Mesendoderm (in vitro differentiated cells): ENCODE measurements around the gene MRPL43. TPM values are rescaled to one million over a fixed set of nuclear protein-coding genes. Genes with fewer than 3 reads are reported as not detected.

Experiments
- DNase-seq: peaks from one replicate; pipeline ENCODE4 v3.0.0; 2013
- H2AK5ac ChIP-seq: 2 replicates; pipeline ENCODE4 v1.6.1; 2013; ENCODE audit warnings: low read length, inconsistent platforms
- H2BK120ac ChIP-seq: 2 replicates; pipeline ENCODE4 v1.6.1; 2013; ENCODE audit warnings: low read depth, mild to moderate bottlenecking, low read length, moderate library complexity, mixed read lengths
- H2BK15ac ChIP-seq: replicated peaks from 2 replicates; pipeline ENCODE4 v1.6.1; 2013; ENCODE audit warnings: low read depth, mild to moderate bottlenecking, moderate library complexity
- H2BK5ac ChIP-seq: 2 replicates; pipeline ENCODE4 v1.6.1; 2013; ENCODE audit warnings: low read length, inconsistent platforms
- H3K18ac ChIP-seq: 2 replicates; pipeline ENCODE4 v1.6.1; 2013; ENCODE audit warnings: mild to moderate bottlenecking, low read length, mixed read lengths
- H3K23ac ChIP-seq: one replicate; pipeline ENCODE4 v1.6.1; 2013; ENCODE audit warnings: low read length
- H3K27ac ChIP-seq: 2 replicates; pipeline ENCODE4 v1.5.1; 2013; ENCODE audit warnings: low read depth, mild to moderate bottlenecking, inconsistent platforms, low read length, moderate library complexity
- H3K27me3 ChIP-seq: 2 replicates; pipeline ENCODE4 v1.6.1; 2013; ENCODE audit warnings: low read length, control low read depth, mild to moderate bottlenecking, inconsistent platforms; ENCODE audit not compliant: insufficient read depth, poor library complexity
- H3K36me3 ChIP-seq: 2 replicates; pipeline ENCODE4 v1.6.1; 2013; ENCODE audit warnings: low read length, inconsistent platforms; ENCODE audit not compliant: control insufficient read depth, insufficient read depth
- H3K4ac ChIP-seq: one replicate; pipeline ENCODE4 v1.6.1; 2013; ENCODE audit warnings: low read depth, mild to moderate bottlenecking, low read length, moderate library complexity
- H3K4me1 ChIP-seq: 2 replicates; pipeline ENCODE4 v1.6.1; 2013; ENCODE audit warnings: low read depth, low read length, inconsistent platforms; ENCODE audit not compliant: control insufficient read depth
- H3K4me2 ChIP-seq: 2 replicates; pipeline ENCODE4 v1.6.1; 2013; ENCODE audit warnings: low read length
- H3K4me3 ChIP-seq: 2 replicates; pipeline ENCODE4 v1.5.1; 2013; ENCODE audit warnings: mild to moderate bottlenecking, low read length
- H3K56ac ChIP-seq: one replicate; pipeline ENCODE4 v1.6.1; 2013; ENCODE audit warnings: low read length
- H3K79me1 ChIP-seq: 2 replicates; pipeline ENCODE4 v1.6.1; 2013; ENCODE audit warnings: low read length, inconsistent platforms
- H3K79me2 ChIP-seq: 2 replicates; pipeline ENCODE4 v1.6.1; 2013; ENCODE audit warnings: mild to moderate bottlenecking, low read length; ENCODE audit not compliant: control insufficient read depth, insufficient read depth
- H3K9ac ChIP-seq: 2 replicates; pipeline ENCODE4 v1.6.1; 2013; ENCODE audit warnings: low read length, inconsistent platforms
- H4K5ac ChIP-seq: one replicate; pipeline ENCODE4 v1.6.1; 2013; ENCODE audit warnings: low read length
- H4K8ac ChIP-seq: one replicate; pipeline ENCODE4 v1.6.1; 2013; ENCODE audit warnings: low read depth, mild to moderate bottlenecking, control low read depth, low read length, moderate library complexity
- WGBS: extraction: QIAGEN DNeasy Blood & Tissue Kit; methylation state at CpG from one replicate; pipeline ENCODE4 v1.1.7; 2013; ENCODE audit warnings: low lambda C conversion rate, missing lambda C conversion rate; ENCODE audit not compliant: insufficient coverage; ENCODE audit errors: extremely low coverage; 5-methylcytosine and 5-hydroxymethylcytosine counted together
- small RNA-seq: library from polyadenylated mRNA; stranded (forward); fragments of <200 nt; extraction: miRNeasy Mini kit (QIAGEN cat#:217004); gene quantifications from one replicate; pipeline ENCODE3, GENCODE V24; 2013; ENCODE audit not compliant: insufficient read depth

Gene MRPL43

DNA sequence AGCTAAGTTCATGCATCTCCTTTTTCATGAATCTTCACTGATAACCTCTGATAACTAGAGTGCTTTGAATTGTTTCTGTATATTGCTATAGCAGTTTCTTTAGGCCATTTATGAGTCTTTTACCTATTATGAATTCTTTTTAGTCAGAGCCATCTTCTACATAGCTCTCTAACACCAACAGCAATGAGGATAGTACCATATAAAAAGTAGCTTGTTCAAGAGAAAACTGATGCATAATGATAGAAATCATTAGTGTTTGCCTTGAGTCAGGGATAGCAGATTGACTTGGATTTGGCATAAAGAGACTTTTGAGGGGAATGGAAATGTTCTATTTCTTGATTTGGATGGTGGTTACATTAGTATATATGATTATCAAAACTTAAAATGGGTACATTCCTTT is 43.8 kb downstream of the MRPL43 start:
- DNase-seq, result no peak
- Histone ChIP-seq H3K27ac (no peak overlapping the region), H3K4me2 (no peak overlapping the region)

GRCh38 chr10:100942229-100942628 is 45.1 kb downstream of the MRPL43 start:
- H3K36me3 ChIP-seq, result no peaks in the 10 kb centered on the region
- no peak overlapping the region for H2BK5ac ChIP-seq
- H2BK15ac ChIP-seq, result no peak overlapping the region
- H3K79me2 ChIP-seq, result no peaks in the 10 kb centered on the region
- no peak overlapping the region for H3K18ac ChIP-seq
- no peaks in the 10 kb centered on the region for H3K27me3 ChIP-seq
- no peak overlapping the region for H2BK120ac ChIP-seq
- H3K9ac ChIP-seq, result no peak overlapping the region
- H4K5ac ChIP-seq, result no peak overlapping the region
- WGBS, result no CpG with 5 or more reads among the region's 3 CpGs
- H3K27ac ChIP-seq, result no peak overlapping the region
- H4K8ac ChIP-seq, result no peak overlapping the region
- H2AK5ac ChIP-seq, result no peak overlapping the region
- no peaks in the 10 kb centered on the region for H3K79me1 ChIP-seq
- H3K23ac ChIP-seq, result no peak overlapping the region
- no peaks in the 10 kb centered on the region for H3K4me1 ChIP-seq
- no peak overlapping the region for H3K4me2 ChIP-seq
- no peak overlapping the region for H3K4me3 ChIP-seq
- no peak overlapping the region for H3K56ac ChIP-seq
- H3K4ac ChIP-seq, result no peak overlapping the region
- DNase-seq, result no peak

More for the DNA sequence above, 43.8 kb downstream of the MRPL43 start:
- Histone ChIP-seq H2BK15ac (no peak overlapping the region), H3K23ac (no peak overlapping the region), H3K36me3 (no peaks in the 10 kb centered on the region), H3K9ac (no peak overlapping the region), H3K79me1 (no peaks in the 10 kb centered on the region), H3K79me2 (no peaks in the 10 kb centered on the region), H4K5ac (no peak overlapping the region), H3K56ac (no peak overlapping the region), H3K4me3 (no peak overlapping the region), H4K8ac (no peak overlapping the region), H3K4me1 (no peaks in the 10 kb centered on the region), H2BK120ac (no peak overlapping the region), H2AK5ac (no peak overlapping the region), H3K18ac (no peak overlapping the region), H3K4ac (no peak overlapping the region), H2BK5ac (no peak overlapping the region), H3K27me3 (no peaks in the 10 kb centered on the region)

DNA sequence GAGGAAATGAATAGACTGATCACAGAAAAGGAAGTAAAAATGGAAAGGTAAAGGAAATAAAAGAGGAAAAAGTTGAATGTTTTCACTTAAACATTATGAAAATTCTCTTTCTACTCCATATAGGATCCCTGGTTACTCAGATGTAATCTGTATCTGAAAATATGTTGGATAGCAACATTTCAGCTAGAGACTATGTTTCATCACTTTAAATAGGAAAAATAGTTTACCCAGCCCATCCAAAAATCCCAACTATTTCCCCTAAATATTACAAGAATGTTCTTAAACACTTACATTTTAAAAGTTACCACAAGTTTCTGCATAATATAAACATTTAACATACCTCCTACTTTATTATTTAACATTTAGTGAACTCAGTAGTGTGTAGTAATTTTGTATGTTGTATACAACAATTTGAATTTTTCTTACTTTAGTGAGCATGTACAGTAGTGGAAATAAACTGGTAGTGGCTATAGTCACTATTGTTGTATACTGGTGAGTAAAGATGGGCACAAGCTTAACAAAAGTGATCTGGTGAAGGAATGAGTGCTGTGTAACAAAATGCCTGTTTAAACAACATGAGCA is 47.4 kb downstream of the MRPL43 start:
- no peak overlapping the region for H3K18ac ChIP-seq
- no peak overlapping the region for H2BK15ac ChIP-seq
- H3K4me1 ChIP-seq, result no peaks in the 10 kb centered on the region
- no peak overlapping the region for H2BK5ac ChIP-seq
- no peaks in the 10 kb centered on the region for H3K79me1 ChIP-seq
- no peak overlapping the region for H3K4me2 ChIP-seq
- no peak overlapping the region for H3K23ac ChIP-seq
- no peak overlapping the region for H3K4ac ChIP-seq
- H3K27ac ChIP-seq, result no peak overlapping the region
- H4K5ac ChIP-seq, result no peak overlapping the region
- no peak overlapping the region for H2BK120ac ChIP-seq
- H3K27me3 ChIP-seq, result no peaks in the 10 kb centered on the region
- no peak overlapping the region for H4K8ac ChIP-seq
- H3K36me3 ChIP-seq, result no peaks in the 10 kb centered on the region
- H3K4me3 ChIP-seq, result no peak overlapping the region
- H3K79me2 ChIP-seq, result no peaks in the 10 kb centered on the region
- H3K56ac ChIP-seq, result no peak overlapping the region
- DNase-seq, result no peak
- H3K9ac ChIP-seq, result no peak overlapping the region
- H2AK5ac ChIP-seq, result no peak overlapping the region

Small RNAs within 50 kb of the gene (small RNA-seq; reads per million reads assigned to genes)
- gene MIR608, result not detected
